ENCODE data around the gene PHACTR2.
A peak's percentile ranks its signal among the peaks of the same experiment; 100 is the strongest.

PHACTR2 gene

DNA sequence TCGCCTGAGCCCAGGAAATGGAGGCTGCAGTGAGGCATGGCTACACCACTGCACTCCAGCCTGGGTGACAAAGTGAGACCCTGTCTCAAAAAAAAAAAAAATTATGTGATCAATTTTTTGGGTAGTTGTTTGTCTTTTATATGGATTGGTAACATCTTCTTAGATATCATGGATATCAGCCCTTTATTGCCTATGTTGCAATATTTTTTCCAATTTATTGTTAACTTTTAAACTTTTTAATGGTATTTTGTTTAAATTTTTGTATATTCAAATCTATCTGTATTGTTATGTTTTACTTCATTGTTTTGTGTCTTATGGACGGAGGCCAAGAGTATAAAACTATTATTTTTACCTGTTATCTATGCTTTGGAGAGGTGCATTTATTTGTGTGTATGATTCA lies 133.0 kb downstream of the PHACTR2 start:
- DNase-seq (no peak), ATAC-seq (replicated peaks) (no peak)
- Mint-ChIP-seq H3K9me3 (no peaks in the 10 kb centered on the region), H3K36me3 (ENCODE audit: insufficient read depth) (peaks cover 31% of the 10 kb centered on the region), H3K4me3 (no peak overlapping the region), H3K27me3 (no peaks in the 10 kb centered on the region), H3K27ac (no peak overlapping the region), H3K4me1 (ENCODE audit: low read depth in 2 of 2) (no peaks in the 10 kb centered on the region)

DNA sequence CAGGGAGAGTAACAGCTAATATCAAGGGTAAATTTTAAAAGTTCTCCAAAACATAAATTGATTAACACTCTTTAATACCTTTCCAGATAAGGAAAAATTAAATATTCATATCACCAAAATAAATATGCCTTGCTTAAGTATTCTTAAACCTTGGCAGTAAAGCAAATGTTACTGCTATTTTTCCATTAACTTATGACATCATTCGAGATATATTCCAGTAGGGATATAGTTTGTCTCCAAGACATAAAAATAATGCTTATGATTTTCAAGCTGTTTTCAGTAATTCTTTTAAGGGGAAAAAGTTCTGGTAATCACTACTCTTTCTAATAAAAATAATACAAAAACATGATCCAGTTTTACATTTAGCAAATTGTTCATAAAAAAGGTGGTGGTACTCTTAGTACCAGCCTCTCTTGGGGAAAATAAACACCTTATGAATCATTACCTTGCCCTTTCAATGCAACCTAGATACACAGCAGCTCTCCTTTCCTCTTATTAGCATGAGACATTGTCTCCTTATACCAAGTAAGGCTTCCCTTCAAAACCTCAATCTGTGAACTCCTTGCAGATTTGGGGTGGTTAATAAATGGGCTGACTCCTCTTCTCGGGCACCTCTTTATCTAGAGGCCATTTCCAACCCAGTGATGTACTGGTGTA lies 133.9 kb downstream of the PHACTR2 start:
- DNase-seq, result no peak
- Mint-ChIP-seq H3K27me3 (no peaks in the 10 kb centered on the region), H3K4me3 (no peak overlapping the region), H3K36me3 (ENCODE audit: insufficient read depth) (peaks cover 29% of the 10 kb centered on the region), H3K9me3 (no peaks in the 10 kb centered on the region), H3K4me1 (ENCODE audit: low read depth in 2 of 2) (no peaks in the 10 kb centered on the region), H3K27ac (peak overlapping the region in 1 of 2 donors; percentile 44)
- no peak for ATAC-seq (replicated peaks)

- H3K9me3 Mint-ChIP-seq, result no peaks in the 10 kb centered on the region
- ATAC-seq (replicated peaks) (no peak), DNase-seq (no peak)
- peaks cover 16% of the 10 kb centered on the region for H3K36me3 Mint-ChIP-seq (ENCODE audit: insufficient read depth)
- H3K4me3 Mint-ChIP-seq, result no peak overlapping the region
- H3K27me3 Mint-ChIP-seq, result no peaks in the 10 kb centered on the region
- no peaks in the 10 kb centered on the region for H3K4me1 Mint-ChIP-seq (ENCODE audit: low read depth in 2 of 2)
- peak overlapping the region in 1 of 2 donors; percentile 49 for H3K27ac Mint-ChIP-seq
Measured at GRCh38 chr6:143817621-143818020, 139.9 kb downstream of the PHACTR2 start.

DNA sequence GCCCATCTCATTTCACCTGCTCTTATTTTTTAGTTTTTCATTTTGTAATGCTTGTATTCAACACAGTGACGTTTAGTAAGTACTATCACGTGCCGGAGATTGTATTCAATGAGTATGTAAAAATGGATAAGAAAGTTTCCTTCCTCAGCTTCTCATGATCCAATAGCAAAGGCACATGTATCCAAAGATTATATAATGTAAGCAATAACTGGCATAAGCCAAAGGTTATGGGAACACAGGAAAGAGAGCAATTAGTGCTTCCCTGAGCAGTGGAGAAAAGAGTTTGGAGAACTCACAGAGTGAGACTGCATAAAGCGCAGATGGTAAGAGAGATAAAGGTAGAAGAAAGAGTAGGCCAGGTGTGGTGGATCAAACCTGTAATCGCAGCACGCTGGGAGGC lies 143.6 kb downstream of the PHACTR2 start:
- DNase-seq (no peak), ATAC-seq (replicated peaks) (no peak)
- H3K4me3 Mint-ChIP-seq, result no peak overlapping the region
- H3K36me3 Mint-ChIP-seq (ENCODE audit: insufficient read depth), result peaks cover 17% of the 10 kb centered on the region
- no peaks in the 10 kb centered on the region for H3K4me1 Mint-ChIP-seq (ENCODE audit: low read depth in 2 of 2)
- no peaks in the 10 kb centered on the region for H3K27me3 Mint-ChIP-seq
- no peaks in the 10 kb centered on the region for H3K9me3 Mint-ChIP-seq
- no peak overlapping the region for H3K27ac Mint-ChIP-seq

GRCh38 chr6:143822584-143823024 lies 144.8 kb downstream of the PHACTR2 start:
- Mint-ChIP-seq H3K9me3 (no peaks in the 10 kb centered on the region), H3K27ac (peak overlapping the region in 1 of 2 donors; percentile 0), H3K4me1 (ENCODE audit: low read depth in 2 of 2) (no peaks in the 10 kb centered on the region), H3K27me3 (no peaks in the 10 kb centered on the region), H3K36me3 (ENCODE audit: insufficient read depth) (peaks cover 20% of the 10 kb centered on the region), H3K4me3 (no peak overlapping the region)
- DNase-seq (no peak), ATAC-seq (replicated peaks) (no peak)

DNA sequence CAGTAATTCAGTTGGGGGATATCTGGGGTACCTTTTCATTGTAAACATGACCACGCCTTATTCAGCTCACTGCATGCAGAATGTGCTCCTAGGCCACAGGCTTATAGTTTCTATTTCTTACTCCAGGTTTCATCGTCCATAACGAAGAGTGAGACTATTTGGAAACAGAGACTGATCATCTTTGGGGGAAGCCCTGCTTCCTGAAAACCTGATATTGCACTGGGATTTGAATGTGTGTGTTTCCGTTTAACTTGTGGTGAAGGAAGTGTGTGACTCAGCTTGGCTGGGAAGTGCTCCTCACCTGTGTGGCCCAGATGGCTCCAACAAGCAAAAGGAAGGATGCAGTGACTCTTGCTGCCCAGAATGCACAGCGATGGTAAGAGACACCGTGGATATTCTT lies 145.8 kb downstream of the PHACTR2 start:
- Mint-ChIP-seq H3K4me1 (ENCODE audit: low read depth in 2 of 2) (no peaks in the 10 kb centered on the region), H3K27ac (peak overlapping the region in 1 of 2 donors; percentile 55), H3K36me3 (ENCODE audit: insufficient read depth) (peaks cover 18% of the 10 kb centered on the region), H3K9me3 (no peaks in the 10 kb centered on the region), H3K27me3 (no peaks in the 10 kb centered on the region), H3K4me3 (no peak overlapping the region)
- ATAC-seq (replicated peaks), result no peak
- DNase-seq, result no peak

DNA sequence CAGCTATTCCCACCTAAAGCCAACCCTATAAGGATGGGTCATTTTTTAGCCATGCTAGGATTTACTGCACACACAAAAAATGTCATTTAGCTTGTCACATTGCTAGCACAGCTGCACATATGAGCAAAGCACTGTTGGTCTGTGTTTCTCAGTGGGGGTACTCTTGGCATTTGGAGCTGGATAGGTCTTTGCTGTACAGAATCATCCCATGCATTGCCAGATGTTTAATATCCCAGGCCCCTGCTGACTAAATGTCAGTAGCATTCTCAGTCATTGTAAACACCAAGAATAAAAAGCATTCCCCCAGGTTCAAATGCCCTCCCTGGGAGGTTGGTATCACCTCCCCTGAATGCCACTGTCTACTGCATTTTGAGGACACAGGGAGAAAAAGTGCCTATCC lies 150.8 kb downstream of the PHACTR2 start:
- no peak overlapping the region for H3K27ac Mint-ChIP-seq

GRCh38 chr6:143836150-143836549 lies 158.4 kb downstream of the PHACTR2 start:
- DNase-seq (no peak), ATAC-seq (replicated peaks) (no peak)
- H3K27me3 Mint-ChIP-seq, result peaks cover 0 to 5% of the 10 kb centered on the region in 2 donors
- no peak overlapping the region for H3K4me3 Mint-ChIP-seq
- no peaks in the 10 kb centered on the region for H3K36me3 Mint-ChIP-seq (ENCODE audit: insufficient read depth)
- H3K27ac Mint-ChIP-seq, result no peak overlapping the region
- H3K9me3 Mint-ChIP-seq, result no peaks in the 10 kb centered on the region
- H3K4me1 Mint-ChIP-seq (ENCODE audit: low read depth in 2 of 2), result no peaks in the 10 kb centered on the region

More for the DNA sequence above, 150.8 kb downstream of the PHACTR2 start:
- H3K27me3 Mint-ChIP-seq, result no peaks in the 10 kb centered on the region
- no peak overlapping the region for H3K4me3 Mint-ChIP-seq
- DNase-seq (no peak), ATAC-seq (replicated peaks) (no peak)
- no peaks in the 10 kb centered on the region for H3K4me1 Mint-ChIP-seq (ENCODE audit: low read depth in 2 of 2)
- peaks cover 29% of the 10 kb centered on the region for H3K36me3 Mint-ChIP-seq (ENCODE audit: insufficient read depth)
- H3K9me3 Mint-ChIP-seq, result no peaks in the 10 kb centered on the region

- no peaks in the 10 kb centered on the region for H3K9me3 Mint-ChIP-seq
- no peak for DNase-seq
- H3K27me3 Mint-ChIP-seq, result peaks cover 0 to 5% of the 10 kb centered on the region in 2 donors
- H3K27ac Mint-ChIP-seq, result no peak overlapping the region
- peaks cover 10% of the 10 kb centered on the region for H3K36me3 Mint-ChIP-seq (ENCODE audit: insufficient read depth)
- no peak for ATAC-seq (replicated peaks)
- no peak overlapping the region for H3K4me3 Mint-ChIP-seq
- H3K4me1 Mint-ChIP-seq (ENCODE audit: low read depth in 2 of 2), result peaks cover 2 to 5% of the 10 kb centered on the region in 2 donors
Measured at GRCh38 chr6:143838395-143838794, 160.6 kb downstream of the PHACTR2 start.

- Mint-ChIP-seq H3K4me3 (no peak overlapping the region), H3K36me3 (ENCODE audit: insufficient read depth) (peaks cover 17% of the 10 kb centered on the region), H3K9me3 (no peaks in the 10 kb centered on the region), H3K27me3 (peaks cover 0 to 5% of the 10 kb centered on the region in 2 donors), H3K27ac (no peak overlapping the region), H3K4me1 (ENCODE audit: low read depth in 2 of 2) (peaks cover 10 to 12% of the 10 kb centered on the region in 2 donors)
- DNase-seq (no peak), ATAC-seq (replicated peaks) (no peak)
Measured at GRCh38 chr6:143839196-143839595, 161.4 kb downstream of the PHACTR2 start.

DNA sequence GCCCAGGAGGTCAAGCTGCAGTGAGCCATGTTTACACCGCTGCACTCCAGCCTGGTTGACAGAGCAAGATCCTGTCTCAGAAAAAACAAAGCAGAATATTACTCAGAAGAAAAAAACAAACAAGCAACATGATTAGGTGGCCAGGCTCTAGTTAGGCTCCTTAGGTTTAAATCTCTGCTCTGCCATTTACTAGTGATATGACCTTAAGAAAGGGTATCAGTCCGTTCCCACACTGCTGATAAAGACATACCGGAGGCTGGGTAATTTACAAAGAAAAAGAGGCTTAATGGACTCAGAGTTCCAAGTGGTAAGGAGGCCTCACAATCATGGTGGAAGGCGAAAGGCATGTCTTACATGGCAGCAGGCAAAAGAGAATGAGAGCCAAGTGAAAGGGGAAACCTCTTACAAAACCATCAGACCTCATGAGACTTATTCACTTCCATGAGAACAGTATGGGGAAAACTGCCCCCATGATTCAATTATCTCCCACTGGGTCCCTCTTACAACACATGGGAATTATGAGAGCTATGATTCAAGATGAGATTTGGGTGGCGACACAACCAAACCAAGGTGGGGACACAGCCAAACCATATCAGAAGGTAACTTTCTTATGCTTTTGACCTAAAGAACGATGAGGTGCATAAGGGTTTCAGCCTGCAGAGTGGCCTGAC lies 163.0 kb downstream of the PHACTR2 start:
- Mint-ChIP-seq H3K4me1 (ENCODE audit: low read depth in 2 of 2) (peaks cover 13 to 14% of the 10 kb centered on the region in 2 donors), H3K4me3 (no peak overlapping the region), H3K36me3 (ENCODE audit: insufficient read depth) (peaks cover 24% of the 10 kb centered on the region), H3K27me3 (peaks cover 0 to 5% of the 10 kb centered on the region in 2 donors), H3K9me3 (no peaks in the 10 kb centered on the region), H3K27ac (no peak overlapping the region)
- ATAC-seq (replicated peaks) (no peak), DNase-seq (no peak)

- Mint-ChIP-seq H3K4me1 (ENCODE audit: low read depth in 2 of 2) (peaks cover 16 to 17% of the 10 kb centered on the region in 2 donors), H3K27me3 (peaks cover 0 to 5% of the 10 kb centered on the region in 2 donors), H3K9me3 (no peaks in the 10 kb centered on the region), H3K36me3 (ENCODE audit: insufficient read depth) (peaks cover 38% of the 10 kb centered on the region), H3K27ac (peak overlapping the region; percentile 99), H3K4me3 (peak overlapping the region; percentile 91 to 96)
- DNase-seq (no peak), ATAC-seq (replicated peaks) (peak; percentile 42)
Measured at GRCh38 chr6:143842461-143842901, 164.7 kb downstream of the PHACTR2 start.

DNA sequence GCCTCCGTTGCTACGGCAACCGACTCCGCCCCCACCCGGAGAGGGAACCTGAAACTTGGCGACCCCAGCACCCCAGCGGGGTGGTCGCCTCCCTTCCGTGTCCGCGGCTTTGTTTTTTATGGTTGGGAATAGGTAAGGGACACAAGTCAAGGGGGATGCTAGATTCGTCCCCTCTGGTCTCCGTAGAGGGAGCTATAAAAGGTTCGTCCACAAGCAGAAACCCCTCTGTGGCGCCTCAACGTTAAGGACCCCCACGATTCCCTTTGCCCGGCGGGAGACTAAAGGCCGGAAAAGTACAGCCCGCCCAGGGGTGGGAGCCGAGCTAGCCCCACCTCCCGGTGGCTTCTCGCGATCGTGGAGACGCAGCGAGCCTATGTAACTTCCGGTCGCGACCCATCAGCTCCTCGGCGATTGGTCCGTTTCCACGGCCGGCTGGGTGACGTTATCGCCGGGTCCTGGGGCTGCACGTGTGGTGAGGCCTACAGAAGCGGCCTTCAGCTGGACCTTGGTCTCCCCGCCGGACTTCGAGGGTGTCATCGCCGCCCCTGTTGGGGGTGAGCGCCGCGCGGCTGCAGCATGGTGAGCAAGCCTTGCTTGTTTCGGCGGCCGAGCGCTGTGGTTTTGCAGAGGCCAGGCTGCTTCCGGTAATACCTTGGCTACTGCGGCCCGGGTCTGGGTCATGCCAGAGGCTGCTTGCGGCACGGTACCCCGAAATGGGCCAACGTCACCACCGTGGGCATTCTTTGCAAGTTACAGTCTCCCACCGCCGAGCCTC lies 165.3 kb downstream of the PHACTR2 start, which contains the start of gene LTV1:
TSS of gene LTV1 (plus strand) at position 437 of the 775 bp plus-strand sequence. CDS start at position 577, 140 bp downstream.
- peaks cover 43% of the 10 kb centered on the region for H3K36me3 Mint-ChIP-seq (ENCODE audit: insufficient read depth)
- peak within 1 kb of the TSS; percentile 99 for H3K27ac Mint-ChIP-seq
- H3K4me1 Mint-ChIP-seq (ENCODE audit: low read depth in 2 of 2), result peaks cover 16 to 17% of the 10 kb centered on the region in 2 donors
- peaks cover 0 to 5% of the 10 kb centered on the region in 2 donors for H3K27me3 Mint-ChIP-seq
- peak within 1 kb of the TSS; percentile 91 to 96 for H3K4me3 Mint-ChIP-seq
- H3K9me3 Mint-ChIP-seq, result no peaks in the 10 kb centered on the region
- DNase-seq, result peak; percentile 87 to 88 (median 88)
- ATAC-seq (replicated peaks), result peak; percentile 96
